GM10248 (cell line): Measurements from ENCODE around the gene RAPH1.
"Not testable (repeated sequence)": the region's sequence is repeated elsewhere in the genome, so short reads cannot be mapped to it uniquely, and the experiment has no call there.

Experiments used
- CTCF ChIA-PET: fragments of 300-600 bp; sonication (Branson Sonifier 250); formaldehyde crosslinking; extraction: SDS; loops from one replicate; lab custom pipeline; 2021; ENCODE audit warnings: antibody characterized with exemption; lab: Yijun Ruan, JAX
- POLR2A ChIA-PET: fragments of 350-650 bp; sonication (Branson Sonifier 250); formaldehyde crosslinking; extraction: SDS; loops from one replicate; lab custom pipeline; 2020; ENCODE audit warnings: antibody characterized with exemption; lab: Yijun Ruan, JAX
- DNase-seq: peaks from one replicate; pipeline ENCODE4 v3.0.0; 2012; ENCODE audit errors: extremely low spot score
- CTCF ChIP-seq: IDR thresholded peaks from 2 replicates; pipeline ENCODE4 v1.5.1; 2012; ENCODE audit warnings: mild to moderate bottlenecking, low read depth; ENCODE audit errors: extremely low read depth, missing control alignments, control extremely low read depth

The RAPH1 gene

DNA sequence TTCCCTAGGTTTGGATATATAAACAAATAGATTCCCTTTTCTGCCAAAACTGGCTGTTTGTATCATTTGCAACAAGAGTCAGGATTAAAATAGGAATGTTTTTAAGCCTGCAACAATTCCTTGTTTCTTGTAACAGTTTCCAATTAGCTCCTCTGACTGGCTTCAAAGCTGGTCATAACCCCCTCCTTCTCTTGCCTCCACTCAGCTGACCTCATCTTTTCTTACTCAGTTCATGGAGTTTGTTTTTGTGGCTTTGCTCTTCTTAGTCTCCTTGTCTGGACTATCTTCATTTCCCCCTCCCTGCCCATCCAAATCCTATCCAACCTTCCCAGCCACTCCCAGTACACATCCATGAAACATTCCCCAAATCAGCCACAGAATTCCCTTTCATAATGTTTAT, 14.3 kb upstream of the RAPH1 start:
- TF ChIP-seq CTCF, result no peak
- no peak for DNase-seq
- ChIA-PET POLR2A (no interaction called here), CTCF (no interaction called here)

DNA sequence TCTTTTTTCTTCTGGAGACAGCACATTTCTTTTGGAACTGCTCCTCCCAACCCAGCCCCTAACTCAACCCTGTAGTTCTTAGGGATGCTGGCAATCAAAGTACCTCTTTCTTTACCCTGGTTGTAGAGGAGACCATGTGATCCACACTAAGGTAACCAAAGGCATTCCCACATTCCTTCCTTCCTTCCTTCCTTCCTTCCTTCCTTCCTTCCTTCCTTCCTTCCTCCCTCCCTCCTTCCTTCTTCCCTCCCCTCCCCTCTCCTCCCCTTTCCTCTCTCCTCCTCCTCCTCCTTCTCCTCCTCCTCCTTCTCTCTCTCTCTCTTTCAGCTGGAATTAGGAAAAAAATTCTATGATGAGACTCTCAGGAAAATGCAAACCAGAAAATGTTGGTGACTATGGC, 13.8 kb upstream of the RAPH1 start:
- no peak for DNase-seq
- ChIA-PET CTCF (no interaction called here), POLR2A (no interaction called here)
- no peak for TF ChIP-seq CTCF

DNA sequence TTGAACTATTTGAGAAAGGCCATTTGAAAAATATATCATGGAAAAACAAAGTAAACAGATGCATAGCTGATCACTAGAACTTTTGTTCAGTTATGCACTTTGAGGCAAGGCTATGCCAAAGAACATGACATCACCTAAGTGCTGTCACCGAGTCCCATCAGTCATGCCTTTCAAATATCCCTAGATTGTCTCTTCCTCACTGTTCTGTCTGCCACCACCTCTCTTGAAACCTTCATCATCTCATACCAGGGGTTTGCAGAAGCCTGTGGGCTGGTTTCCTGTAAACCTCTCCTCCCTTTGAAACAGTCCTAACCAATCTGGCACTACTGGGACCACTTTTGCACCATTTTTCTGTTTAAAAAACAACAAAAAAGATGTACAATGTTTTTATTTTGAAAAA, 12.3 kb upstream of the RAPH1 start:
- no peak for DNase-seq
- CTCF ChIA-PET, result interaction anchor here (0.8 kb wide), 1 partner anchor 45 kb away, joined by 3 read pairs; no protein-coding TSS in a partner anchor
- POLR2A ChIA-PET, result no interaction called here
- TF ChIP-seq CTCF, result no peak

GRCh38 chr2:203544402-203544801, 9.3 kb upstream of the RAPH1 start:
- ChIA-PET CTCF (interaction anchor here (2.3 kb wide), 1 partner anchor 13 kb away, joined by 4 read pairs; no protein-coding TSS in a partner anchor), POLR2A (no interaction called here)
- DNase-seq, result no peak
- TF ChIP-seq CTCF, result no peak

- ChIA-PET CTCF (interaction anchor here (2.3 kb wide), 1 partner anchor 14 kb away, joined by 4 read pairs; no protein-coding TSS in a partner anchor), POLR2A (no interaction called here)
- TF ChIP-seq CTCF, result no peak
- DNase-seq, result no peak
These were observed 8.8 kb upstream of the RAPH1 start for GRCh38 chr2:203543898-203544328.

DNA sequence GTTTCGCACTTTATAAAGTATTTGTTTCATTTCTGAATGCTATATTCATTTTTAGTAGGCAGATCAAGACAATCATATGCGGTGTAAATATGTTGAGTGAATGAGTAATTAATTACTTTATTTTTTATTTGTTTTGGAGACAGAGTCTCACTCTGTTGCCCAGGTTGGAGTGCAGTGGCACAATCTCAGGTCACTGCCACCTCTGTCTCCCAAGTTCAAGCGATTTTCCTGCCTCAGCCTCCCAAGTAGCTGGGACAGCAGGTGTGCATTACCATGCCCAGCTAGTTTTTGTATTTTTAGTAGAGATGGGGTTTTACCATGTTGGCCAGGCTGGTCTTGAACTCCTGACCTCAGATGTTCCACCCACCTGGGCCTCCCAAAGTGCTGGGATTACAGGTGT, 5.5 kb upstream of the RAPH1 start:
- POLR2A ChIA-PET, DNase-seq: not testable (repeated sequence)
- CTCF ChIA-PET, result interaction anchor here (0.8 kb wide), 1 partner anchor 13 kb away, joined by 3 read pairs; no protein-coding TSS in a partner anchor

DNA sequence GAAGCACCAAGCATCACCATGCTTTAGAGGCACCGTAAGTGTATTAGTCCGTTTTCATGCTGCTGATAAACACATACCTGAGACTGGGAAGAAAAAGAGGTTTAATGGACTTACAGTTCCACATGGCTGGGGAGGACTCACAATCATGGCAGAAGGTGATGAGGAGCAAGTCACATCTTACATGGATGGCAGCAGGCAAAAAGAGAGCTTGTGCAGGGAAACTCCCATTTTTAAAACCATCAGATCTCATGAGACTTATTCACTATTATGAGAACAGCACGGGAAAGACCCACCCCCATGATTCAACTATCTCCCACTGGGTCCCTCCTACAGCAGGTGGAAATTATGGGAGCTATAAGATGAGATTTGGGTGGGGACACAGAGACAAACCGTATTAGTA, 3.1 kb upstream of the RAPH1 start:
- CTCF ChIA-PET, POLR2A ChIA-PET, DNase-seq: not testable (repeated sequence)

GRCh38 chr2:203536586-203536951, 1.5 kb upstream of the RAPH1 start:
- CTCF ChIA-PET, result not testable (repeated sequence)

More at GRCh38 chr2:203536586-203536951, 1.5 kb upstream of the RAPH1 start:
- DNase-seq, POLR2A ChIA-PET: not testable (repeated sequence)
